HG02623 (cell line): ENCODE measurements around the gene WDR88.

Source experiments
- ATAC-seq: cut with Tn5 transposase; IDR thresholded peaks from one replicate; pipeline ENCODE4 v1.9.1; 2021; ENCODE audit warnings: moderate library complexity; ENCODE audit not compliant: unreplicated experiment

Gene WDR88, protein sequence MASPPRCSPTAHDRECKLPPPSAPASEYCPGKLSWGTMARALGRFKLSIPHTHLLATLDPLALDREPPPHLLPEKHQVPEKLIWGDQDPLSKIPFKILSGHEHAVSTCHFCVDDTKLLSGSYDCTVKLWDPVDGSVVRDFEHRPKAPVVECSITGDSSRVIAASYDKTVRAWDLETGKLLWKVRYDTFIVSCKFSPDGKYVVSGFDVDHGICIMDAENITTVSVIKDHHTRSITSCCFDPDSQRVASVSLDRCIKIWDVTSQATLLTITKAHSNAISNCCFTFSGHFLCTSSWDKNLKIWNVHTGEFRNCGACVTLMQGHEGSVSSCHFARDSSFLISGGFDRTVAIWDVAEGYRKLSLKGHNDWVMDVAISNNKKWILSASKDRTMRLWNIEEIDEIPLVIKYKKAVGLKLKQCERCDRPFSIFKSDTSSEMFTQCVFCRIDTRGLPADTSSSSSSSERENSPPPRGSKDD

DNA sequence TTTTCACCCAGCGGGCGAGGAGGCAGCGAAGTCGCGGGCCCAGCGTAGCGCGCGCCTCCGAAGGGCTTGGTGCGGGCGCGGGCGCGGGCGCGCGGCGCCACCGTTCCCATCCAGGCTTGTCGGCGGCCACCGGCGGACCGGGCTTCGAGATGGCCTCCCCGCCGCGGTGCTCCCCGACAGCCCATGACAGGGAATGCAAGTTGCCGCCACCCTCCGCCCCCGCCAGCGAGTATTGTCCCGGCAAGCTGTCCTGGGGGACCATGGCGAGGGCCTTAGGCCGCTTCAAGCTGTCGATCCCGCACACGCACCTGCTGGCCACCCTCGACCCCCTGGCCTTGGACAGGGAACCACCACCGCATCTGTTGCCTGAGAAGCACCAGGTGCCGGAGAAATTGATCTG, at the start of gene WDR88:
Gene WDR88 (plus strand): TSS at position 94 of the 400 bp plus-strand sequence. CDS start 56 bp downstream, at position 150.
- ATAC-seq = no peak

DNA sequence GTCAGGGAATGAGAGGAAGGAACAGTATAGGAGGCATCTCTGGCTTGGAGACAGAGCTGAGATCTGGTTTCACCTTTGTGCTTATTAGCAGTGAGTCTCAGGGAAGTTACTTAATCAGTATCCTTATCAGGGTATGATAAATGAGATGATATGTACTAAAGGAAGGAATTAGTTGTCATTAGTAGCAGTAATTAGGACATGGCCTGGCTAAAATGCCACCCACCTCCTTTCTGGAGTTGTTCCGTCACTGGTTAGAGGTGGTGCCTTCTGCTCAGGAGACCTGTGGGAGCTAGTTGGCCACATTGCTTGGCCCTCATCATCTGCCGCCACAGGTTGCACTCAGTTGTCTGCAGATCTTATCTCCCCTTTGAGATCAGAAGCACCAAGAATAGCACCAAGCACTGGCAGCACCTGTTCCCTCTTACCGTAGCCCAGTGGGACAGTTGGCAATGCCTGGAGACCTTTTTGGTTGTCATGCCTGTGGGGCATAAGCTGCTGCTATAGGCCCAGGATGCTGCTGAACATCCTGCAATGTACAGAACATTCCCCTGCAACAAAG, 46.3 kb upstream of the WDR88 start:
- ATAC-seq = no peak

DNA sequence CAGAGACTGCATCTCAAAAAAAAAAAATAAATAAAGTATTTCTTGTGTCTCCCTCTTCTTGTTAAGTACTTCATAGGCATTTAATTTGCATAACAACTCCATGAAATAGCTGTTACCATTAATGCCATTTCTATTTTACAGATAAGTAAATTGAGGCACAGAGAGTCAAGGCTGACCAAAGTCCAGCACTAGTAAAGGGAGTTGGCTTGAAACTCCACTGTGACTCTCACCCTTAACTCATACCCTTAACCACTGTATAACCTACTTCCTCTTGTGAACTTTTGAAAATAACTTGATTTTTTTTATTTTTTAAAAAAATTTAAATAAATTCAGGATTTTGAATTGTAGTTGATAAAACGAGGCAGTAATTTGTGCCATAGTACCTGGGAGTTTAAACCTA, 45.0 kb upstream of the WDR88 start:
- ATAC-seq = no peak

DNA sequence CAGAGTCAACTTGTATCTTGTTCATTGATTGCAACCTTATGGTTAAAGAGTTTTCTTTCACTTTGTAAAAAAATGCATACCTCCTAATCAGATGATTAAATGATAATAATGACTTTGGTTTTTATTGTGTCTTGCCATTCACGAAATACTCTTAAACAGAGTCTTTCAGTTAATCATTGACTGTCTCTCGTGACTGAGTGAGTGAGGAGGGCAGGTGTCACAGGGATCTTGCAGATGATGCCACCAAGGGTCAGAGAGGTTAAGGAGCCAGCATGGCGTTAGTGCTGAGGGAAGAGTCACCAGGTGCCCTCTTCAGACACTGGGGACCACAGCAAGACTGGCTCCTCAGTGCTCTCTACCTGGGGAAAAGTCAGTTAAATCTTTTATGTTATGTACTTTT, 42.9 kb upstream of the WDR88 start:
- no peak for ATAC-seq

DNA sequence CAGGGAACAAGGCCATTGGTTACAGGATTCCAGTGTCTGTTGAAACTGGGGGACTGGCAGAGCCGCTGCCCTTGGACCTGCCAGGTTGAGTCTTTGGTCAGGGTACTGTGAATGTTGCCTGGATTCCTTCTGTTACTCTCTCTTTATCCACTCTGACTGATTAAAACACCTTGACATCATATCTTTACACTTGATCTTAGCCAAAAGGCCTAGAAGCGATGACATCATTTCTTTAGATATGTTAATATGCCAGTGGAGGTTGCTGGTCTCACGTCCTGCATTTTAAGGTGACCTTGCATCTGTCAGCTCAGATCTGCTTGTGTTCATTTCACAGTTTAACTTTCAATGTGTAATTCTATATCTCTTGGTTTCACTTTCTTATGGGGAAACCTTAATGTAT, 41.7 kb upstream of the WDR88 start:
- ATAC-seq = no peak

DNA sequence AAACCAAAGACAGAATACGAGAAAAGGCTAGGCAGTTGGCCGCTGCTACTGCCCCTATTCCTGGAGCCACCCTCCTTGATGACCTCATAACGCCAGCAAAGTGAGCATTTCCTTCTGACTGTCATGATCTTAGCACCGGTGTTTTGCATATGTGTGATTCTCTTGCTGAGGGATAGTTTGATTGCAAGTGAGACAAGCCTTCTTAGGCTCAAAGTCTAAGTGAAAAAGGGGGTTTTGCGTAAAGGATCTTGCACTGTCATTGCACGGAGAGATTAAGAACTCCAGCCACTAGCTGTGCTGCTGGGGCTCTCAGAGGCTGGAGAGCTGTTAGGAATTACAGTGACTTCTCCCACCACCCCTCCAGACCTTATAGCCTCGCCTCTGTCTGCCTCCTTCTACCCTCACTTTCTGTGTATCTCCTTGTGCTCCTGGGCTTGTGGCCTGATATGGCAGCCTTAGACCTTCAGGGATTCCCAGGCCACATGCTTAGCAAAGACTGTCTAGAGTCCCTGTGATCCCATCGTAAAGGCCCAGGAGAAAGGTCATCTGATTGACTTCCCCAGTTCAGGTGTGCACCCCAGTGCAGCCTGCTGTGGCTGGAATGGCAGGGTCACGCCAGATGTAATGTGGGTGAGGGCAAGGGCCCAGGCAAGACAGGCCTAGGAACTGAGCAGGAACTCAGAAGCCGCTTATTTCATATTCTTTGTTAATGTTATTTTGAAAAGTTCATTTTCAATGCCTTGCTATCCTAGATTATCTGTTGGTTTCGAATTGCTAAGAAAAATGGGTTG, 38.3 kb upstream of the WDR88 start:
- no peak for ATAC-seq

DNA sequence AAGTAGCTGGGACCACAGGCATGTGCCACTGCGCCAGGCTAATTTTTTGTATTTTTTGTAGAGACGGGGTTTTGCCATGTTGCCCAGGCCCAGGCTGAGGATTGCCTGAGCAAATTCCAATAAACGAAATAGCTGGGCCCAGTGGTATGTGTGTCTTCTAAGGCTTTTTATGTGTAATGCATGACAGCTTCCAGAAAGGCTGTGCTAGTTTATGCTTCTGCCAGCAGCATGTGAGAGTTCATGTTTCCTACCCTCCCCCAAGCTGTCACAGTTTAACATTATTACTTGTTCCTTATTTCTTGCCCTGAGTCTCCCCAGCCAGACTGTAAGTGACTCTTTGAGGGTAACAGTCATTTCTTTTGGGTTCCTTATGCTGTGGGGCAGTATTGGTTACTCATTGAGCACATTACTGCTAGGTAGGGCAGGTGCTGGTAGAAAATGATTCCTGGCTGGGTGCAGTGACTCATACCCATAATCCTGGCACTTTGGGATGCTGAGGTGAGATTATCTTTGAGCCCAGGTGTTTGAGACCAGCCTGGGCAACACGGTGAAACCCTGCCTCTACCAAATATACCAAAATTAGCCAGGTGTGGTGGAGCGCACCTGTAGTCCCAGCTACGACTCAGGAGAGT, 37.4 kb upstream of the WDR88 start:
- ATAC-seq = no peak

DNA sequence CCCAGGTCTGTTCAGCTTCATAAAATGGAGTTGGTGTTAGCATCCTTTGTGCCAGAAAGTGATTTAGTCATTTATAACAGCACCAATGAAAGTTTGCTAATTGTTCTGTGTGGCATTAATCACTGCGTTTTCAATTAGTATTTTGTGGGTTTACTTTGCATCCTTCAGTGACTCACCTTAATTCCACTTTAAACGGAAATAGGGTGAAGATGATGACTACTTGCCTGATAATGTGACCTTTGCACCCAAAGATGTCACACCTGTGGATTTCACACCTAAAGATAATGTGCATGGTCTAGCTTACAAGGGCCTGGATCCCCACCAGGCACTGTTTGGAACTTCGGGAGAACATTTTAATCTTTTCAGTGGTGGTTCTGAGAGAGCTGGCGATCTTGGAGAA, 35.9 kb upstream of the WDR88 start:
- ATAC-seq = no peak

DNA sequence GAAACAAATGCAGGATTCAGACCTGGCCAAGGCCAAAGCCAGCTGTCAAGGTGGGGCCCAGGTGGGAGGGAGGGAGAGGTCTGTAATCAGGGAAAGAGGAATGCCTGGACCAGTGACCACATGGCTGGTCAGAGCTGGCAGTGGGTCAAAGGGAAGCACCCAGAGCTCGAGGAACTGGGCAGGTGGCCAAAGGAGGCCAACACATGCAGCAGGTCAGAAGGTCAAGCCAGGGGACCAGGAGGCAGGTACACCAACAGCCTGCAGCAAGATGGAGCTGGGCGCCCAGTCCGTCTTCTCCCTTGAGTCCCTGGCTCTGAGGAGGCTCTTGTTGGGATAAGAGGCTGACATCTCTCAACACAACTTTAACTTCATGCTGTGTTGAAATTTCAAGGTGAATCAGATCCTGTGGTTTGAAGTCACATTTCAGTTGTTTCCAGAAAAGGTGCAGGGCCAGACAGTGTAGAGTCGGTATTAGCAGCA, 33.8 kb upstream of the WDR88 start:
- ATAC-seq = no peak

DNA sequence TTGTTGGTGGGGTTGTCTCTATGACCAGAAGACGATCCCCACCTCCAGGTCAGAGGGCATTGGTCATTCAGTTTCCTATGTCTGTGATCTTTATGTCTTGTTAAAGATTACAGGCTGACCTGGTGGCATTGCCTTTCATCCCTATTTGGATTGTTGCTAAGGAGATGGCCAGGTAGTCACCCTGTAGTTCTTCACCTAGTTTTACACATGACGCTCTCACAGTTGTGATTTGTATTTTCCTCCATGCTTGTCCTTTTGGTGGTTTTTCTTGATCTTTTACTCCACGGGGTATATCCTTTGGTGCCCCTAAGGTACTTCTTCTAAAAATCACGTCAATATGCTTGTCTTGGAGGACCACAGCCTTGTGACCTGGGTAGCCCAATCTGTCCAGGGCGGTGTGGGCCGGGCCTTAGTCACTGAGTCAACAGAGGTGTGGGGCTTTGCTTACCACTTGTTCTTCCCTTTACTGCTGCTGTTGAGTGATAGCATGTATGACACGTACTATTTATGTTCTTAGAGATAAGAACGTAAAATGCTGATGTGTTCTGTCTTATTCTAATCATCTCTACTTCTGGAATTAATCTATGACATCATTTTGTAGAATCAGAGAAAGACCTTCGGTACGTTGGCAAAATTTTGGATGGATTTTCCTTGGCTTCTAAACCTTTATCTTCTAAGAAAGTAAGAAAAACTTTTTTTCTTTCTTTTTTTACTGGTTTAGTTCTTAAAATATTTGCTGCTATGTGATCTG, 30.8 kb upstream of the WDR88 start:
- ATAC-seq = no peak

DNA sequence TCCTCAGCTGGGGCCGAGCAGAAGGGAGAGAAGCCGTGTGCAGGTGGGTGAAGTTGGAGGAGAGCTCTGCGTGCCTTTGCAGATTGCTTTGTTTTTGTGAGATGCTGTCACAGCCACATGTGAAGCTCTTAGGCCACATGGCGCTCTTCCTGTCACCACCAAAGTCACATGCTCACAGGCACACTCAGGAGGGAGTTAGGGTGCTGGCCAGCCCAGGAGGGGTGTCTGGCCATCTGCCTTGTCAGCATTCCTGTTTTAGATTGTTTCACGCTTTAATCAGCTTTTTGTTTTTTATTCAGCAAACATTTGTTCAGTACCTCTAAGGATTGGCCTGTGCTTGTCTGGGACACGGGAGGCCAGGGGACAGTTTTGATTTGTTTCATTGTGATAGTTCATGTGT, 29.0 kb upstream of the WDR88 start:
- ATAC-seq = no peak

DNA sequence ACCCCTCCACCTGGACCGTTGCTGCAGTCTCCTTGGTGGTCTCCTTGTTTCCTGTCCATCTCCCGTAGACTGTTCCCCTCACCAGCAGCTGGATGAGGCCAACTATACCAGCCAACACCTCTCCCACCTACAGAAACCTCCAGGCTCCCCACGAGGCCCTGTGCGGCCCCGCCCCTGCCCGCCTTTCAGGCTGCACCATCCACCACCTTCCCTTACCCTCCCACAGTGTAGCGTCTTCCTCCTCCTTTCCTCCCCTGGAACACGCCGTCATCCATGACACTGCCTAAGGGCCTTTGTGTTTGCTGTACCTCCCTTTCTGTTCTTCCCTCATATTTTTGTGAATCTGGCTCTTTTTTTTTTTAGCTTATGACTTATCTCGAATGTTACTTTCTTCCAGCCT, 23.8 kb upstream of the WDR88 start:
- ATAC-seq = no peak

DNA sequence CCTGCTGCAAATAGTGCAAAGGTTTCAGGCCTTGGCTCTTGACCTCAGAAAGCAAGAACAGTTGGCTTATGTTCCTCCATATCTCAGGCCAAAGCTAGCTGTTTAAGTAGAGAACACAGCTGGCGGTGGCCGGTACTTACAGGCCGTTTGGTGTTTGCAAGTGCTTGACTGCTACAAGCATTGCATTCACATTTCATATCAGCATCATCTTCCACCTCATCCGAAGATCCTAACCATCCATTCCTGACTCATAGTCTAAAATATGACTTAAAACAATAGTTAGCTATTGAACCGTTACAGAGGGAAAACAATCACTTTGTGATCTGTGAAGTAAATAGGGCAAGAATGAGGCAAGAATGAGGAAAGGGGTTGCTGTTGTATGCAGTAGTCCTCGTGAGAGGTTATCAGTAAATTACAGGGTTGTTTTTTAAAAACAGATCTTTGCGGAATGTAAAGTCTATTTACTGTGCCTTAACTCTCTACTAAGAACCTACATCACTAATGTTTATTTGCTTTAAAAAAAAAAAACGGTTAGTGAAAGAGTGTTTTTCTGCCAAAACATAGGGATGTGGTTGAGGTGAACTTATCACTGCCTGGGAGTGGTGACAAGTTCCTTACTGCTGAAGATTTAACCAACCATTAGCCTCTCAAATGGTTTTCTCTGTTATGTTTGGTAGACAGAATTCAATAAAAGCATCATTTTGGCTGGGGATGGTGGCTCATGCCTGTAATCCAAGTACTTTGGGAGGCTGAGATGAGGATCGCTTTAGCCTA, 21.6 kb upstream of the WDR88 start:
- ATAC-seq = no peak

DNA sequence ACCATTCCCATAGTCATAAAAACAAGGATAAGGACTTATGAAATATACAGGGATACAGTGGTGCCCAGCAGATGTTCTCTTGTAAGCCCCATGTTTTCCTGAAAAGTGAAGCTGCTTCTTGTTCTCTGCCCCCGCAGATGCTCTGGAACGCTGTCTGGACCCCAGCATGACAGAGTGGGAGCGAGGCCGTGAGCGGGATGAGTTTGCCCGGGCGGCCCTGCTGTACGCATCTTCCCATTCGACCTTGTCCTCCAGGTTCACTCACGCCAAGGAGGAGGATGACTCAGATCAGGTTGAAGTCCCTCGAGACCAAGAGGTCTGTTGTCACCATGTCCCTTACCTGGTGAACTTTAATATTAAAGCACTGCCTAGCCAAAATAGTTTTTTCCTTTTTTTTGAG, 20.3 kb upstream of the WDR88 start:
- ATAC-seq = no peak

DNA sequence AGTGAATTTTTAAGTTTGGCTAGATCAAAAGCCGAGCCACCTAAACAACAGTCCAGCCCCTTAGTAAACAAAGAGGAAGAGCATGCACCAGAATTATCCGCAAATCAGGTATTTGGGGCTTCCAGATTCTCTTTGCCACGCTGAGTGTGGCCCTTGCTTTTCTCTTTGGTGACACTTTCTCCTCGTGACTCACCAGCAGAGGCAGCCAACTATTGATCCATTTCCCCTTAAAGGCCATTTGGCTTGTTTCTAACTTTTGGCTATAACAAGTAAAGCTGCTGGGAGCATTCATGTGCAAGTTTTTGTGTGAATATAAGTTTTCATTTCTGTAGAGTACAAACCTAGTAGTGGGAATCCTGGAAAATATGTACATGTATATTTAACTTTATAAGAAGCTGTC, 17.6 kb upstream of the WDR88 start:
- no peak for ATAC-seq

DNA sequence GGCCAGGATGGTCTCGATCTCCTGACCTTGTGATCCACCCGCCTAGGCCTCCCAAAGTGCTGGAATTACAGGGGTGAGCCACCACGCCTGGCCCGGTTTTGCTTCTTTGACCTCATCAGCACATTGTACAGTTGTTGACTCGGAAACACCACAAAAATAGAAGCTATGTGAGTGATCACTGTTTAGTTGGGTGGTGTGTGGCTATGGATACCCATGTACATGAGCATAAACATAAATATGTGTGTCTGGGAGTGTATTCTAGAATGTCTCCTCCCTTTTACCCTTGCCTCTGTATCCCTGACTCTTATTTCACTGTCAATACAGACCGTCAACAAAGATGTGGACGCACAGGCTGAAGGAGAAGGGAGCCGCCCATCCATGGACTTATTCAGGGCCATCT, 14.4 kb upstream of the WDR88 start:
- no peak for ATAC-seq

DNA sequence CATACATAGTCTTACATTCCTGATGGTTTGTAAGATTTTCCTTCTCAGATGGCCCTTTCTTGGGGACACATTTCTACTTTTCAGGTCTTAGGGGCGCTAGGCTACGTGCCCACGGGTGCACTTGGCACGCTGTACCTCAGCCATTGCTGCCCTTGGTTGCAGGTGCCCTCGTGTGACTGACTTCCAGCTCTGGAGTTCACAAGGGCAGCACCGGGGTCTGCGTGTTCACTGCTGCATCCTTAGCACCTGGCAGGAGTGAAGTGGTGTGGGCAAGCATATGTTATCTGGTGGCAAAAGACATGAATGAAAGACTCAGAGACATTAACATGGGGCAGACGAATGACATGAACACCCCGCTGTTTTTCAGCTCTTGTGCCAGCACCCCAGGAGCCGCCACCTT, 13.3 kb upstream of the WDR88 start:
- no peak for ATAC-seq

DNA sequence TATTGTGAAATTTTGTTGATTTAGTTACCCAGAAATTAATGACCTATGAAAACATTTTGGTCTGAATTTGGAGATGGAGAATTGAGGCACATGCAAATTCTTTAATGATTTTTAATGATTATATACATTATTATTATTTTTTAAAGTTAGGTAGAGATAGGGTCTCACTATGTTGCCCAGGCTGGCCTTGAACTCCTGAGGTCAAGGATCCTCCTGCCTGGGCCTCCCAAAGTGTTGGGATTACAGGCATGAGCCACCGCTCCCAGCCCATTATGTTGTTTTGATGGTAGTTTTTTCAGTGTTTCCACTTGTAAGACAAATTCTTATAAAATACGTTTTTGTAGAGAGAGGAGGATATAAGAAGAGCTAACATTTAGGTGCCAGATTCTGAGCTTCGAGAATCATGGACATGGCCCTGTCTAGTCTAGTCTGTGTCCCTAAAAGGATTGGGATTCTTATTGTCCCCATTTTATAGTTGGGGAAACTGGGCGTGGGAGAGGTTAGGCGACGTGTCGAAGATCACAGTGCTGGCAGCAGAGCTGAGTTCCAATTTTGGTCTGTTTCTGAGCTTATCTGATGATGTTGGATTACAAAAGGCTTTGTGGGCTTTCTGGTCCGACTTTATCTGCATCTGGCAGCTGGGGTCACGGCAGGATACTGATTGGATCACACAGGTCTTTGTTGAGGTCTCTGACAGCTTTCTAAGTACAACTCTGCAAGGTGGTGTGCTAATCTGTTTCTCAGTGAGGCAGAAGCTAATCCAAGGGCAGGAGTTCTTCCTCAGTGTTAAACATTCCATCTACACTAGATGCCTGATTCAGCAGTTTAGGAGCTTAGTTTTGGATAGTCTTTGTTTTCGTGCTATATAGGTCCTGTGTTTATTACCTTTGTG, 7.5 kb upstream of the WDR88 start:
- ATAC-seq = no peak

DNA sequence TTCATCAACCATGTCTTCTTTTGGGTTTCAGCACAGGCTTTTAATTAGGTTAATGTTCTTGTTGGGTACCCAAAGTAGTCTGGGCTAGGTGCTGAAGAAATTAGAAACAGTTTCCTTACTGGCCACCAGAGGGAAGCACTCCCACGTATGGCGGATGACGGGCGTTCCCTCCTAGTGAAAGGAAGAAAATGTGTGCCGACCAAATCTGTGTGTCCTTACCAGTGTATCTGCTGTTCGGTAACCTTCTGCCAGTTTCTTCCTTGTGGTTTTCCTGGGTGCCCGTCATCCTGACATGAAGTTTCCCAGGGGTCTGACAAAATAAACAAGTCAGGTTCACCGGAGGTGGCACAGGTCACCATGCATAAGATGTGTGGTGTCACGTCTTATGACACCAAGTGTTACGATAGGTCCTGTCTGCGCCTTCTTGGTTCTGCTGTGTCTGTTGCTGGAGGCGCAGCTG, 6.0 kb upstream of the WDR88 start:
- no peak for ATAC-seq
